CD1c-positive myeloid dendritic cell (primary cell): ENCODE results near the gene SLC66A2.
"Not testable (repeated sequence)": the region's sequence is repeated elsewhere in the genome, so short reads cannot be mapped to it uniquely, and the experiment has no call there.

Experiments
- DNase-seq: peaks from one replicate; pipeline ENCODE4 v3.0.0-alpha.2; 2016; ENCODE audit errors: extremely low spot score

SLC66A2 gene

DNA sequence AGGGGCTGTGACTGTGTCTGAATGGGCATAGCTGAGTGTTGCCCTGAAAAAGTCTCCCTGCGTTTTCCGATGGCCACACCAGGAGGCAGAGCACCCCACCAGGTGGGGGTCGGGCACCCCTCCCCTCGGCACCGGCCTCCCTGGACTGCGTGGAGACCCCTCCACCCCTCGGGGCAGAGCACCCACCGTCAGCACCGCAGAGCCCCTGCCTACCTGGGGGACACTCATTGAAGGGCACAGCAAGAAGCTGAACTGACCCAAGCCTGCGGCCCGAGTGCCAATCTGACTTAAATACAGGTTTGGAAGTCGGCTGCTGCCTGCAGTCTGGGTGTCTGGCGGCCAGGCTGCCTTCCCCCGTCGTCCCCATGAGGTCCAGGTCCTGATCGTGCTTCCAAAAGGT, 83.8 kb downstream of the SLC66A2 start:
- DNase-seq: no peak

GRCh38 chr18:79866889-79867574, 84.4 kb downstream of the SLC66A2 start:
- DNase-seq: no peak

DNA sequence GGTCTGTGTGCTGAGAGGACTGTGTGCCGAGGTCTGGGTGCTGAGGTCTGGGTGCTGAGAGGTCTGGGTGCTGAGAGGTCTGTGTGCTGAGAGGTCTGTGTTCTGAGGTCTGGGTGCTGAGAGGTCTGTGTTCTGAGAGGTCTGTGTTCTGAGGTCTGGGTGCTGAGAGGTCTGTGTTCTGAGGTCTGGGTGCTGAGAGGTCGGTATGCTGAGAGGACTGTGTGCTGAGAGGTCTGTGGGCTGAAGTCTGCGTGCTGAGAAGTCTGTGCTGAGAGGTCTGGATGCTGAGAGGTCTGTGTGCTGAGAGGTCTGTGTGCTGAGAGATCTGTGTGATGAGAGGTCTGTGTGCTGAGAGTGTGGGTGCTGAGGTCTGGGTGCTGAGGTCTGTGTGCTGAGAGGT, 85.5 kb downstream of the SLC66A2 start:
- not testable (repeated sequence) for DNase-seq

- not testable (repeated sequence) for DNase-seq
Measured at GRCh38 chr18:79864955-79865354, 86.5 kb downstream of the SLC66A2 start.

- no peak for DNase-seq
Measured at GRCh38 chr18:79864006-79864725, 87.3 kb downstream of the SLC66A2 start.

DNA sequence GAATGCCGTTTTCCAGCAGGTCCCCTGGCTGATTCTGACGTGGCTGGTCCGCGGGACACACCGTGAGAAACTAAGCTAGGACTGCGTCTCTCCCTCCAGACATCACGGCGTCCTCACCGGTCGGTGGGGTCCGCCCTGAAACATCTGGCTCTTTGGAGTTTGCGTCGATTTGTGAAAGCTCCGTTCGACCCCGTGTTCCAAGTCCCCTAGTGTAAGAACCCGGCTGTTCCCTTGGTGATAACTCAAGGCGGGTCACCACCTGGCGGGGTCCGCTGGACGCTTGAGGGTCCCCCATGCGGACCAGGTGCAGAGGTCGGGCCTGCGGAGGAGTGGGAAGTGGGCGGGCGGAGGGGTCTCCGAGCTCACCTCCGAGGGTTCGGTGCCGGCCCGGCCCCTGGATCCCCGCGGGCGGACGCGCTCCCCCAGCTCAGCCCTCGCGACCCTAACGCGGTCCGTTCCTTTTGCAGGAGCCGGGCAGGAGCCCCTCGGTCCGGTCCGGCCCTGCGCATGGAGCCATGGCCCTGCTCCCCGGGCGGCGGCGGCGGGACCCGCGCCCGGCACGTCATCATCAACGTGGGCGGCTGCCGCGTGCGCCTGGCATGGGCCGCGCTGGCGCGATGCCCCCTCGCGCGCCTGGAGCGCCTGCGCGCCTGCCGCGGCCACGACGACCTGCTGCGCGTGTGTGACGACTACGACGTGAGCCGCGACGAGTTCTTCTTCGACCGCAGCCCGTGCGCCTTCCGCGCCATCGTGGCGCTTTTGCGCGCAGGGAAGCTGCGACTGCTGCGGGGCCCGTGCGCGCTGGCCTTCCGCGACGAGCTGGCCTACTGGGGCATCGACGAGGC, 88.1 kb downstream of the SLC66A2 start:
- no peak for DNase-seq

GRCh38 chr18:79862562-79862961, 88.9 kb downstream of the SLC66A2 start:
- DNase-seq: no peak

DNA sequence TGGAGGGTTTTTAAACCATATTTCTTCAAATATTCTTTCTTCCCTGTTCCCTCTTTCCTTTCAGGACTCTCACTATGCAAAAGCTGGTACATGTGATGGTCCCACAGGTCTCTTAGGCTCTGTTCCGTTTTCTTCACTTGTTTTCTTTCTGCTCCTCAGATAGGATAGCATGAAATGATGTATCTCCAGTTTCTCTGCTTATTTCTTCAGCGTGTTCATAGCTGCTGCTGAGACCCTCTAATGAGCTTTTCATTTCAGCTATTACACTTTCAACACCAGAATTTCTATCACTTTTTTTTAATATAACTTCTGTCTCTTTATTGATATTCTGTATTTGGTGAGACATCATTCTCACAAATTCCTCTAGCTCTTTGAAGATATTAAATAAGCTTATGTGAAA, 89.8 kb downstream of the SLC66A2 start:
- no peak for DNase-seq

GRCh38 chr18:79859314-79859713, 92.1 kb downstream of the SLC66A2 start:
- DNase-seq: no peak

- no peak for DNase-seq
Measured at GRCh38 chr18:79857082-79857671, 94.3 kb downstream of the SLC66A2 start.

GRCh38 chr18:79856119-79857007, 95.1 kb downstream of the SLC66A2 start:
- peak; percentile 11 for DNase-seq

- DNase-seq: no peak
Measured at GRCh38 chr18:79855147-79855933, 96.1 kb downstream of the SLC66A2 start.

- no peak for DNase-seq
Measured at GRCh38 chr18:79853993-79854364, 97.5 kb downstream of the SLC66A2 start.

GRCh38 chr18:79853303-79853992, 98.0 kb downstream of the SLC66A2 start:
- DNase-seq: no peak

- DNase-seq: no peak
Measured at GRCh38 chr18:79852561-79853302, 98.7 kb downstream of the SLC66A2 start.
